ENCODE data around the gene CREBL2.

GRCh38 chr12:12562016-12562483 lies 49.6 kb upstream of the CREBL2 start:
- TF ChIP-seq, protein P1, sequence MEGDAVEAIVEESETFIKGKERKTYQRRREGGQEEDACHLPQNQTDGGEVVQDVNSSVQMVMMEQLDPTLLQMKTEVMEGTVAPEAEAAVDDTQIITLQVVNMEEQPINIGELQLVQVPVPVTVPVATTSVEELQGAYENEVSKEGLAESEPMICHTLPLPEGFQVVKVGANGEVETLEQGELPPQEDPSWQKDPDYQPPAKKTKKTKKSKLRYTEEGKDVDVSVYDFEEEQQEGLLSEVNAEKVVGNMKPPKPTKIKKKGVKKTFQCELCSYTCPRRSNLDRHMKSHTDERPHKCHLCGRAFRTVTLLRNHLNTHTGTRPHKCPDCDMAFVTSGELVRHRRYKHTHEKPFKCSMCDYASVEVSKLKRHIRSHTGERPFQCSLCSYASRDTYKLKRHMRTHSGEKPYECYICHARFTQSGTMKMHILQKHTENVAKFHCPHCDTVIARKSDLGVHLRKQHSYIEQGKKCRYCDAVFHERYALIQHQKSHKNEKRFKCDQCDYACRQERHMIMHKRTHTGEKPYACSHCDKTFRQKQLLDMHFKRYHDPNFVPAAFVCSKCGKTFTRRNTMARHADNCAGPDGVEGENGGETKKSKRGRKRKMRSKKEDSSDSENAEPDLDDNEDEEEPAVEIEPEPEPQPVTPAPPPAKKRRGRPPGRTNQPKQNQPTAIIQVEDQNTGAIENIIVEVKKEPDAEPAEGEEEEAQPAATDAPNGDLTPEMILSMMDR (IDR thresholded peaks at IDR 0.05) = no peak
- no peak for TF ChIP-seq POLR2A (IDR thresholded peaks at IDR 0.05)
- no peak for TF ChIP-seq POLR2AphosphoS5 (IDR thresholded peaks at IDR 0.05)
- no peak for TF ChIP-seq EP300 (IDR thresholded peaks at IDR 0.05)
